CD4-positive, alpha-beta T cell treated with Interleukin-15 for 4 hours (primary cell): Measurements from ENCODE around the gene PAPPA.

Experiments used
- DNase-seq: peaks from one replicate; pipeline ENCODE4 v3.0.0-alpha.2; 2020; ENCODE audit warnings: low spot score

PAPPA gene

DNA sequence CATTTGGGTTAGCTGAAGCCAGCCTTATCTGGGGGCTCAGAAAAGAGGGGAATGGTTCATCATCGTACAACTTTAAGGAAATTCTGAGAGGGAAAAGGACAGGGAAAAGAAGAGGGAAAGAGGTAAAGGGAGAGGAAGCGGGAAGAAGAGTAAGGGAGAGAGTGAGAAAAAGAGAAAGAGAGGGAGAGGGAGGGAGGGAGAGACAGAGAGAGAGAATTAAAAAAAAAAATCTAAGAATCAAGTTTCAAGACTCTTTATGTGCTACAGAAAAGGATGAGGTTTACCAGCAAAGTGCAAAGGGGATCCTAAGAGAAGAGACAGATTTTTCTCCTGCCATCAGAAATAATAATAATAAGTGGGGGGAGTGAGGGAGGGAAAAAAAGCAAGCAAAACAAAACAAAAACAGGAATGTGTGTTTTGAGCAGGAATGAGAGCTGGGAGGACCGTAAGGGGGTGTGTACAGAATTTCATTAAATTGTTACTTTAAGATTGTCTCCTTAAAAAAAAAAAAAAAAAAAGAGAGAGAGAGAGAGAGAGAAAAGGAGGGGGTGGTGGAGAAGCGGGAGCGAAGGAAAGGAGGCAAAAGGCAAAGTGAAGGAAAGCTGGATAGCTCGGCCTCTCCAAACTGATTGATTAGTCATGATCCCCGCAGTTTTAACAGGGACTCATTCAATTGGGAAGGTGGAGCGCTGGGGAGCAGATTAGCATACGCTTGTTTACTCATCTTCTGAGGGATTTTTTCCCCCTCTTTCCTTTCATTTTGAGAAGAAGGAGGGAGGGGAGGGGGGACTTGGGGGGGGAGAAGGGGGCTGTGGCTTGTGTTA is 438 bp upstream of the PAPPA start:
- DNase-seq, result no peak

DNA sequence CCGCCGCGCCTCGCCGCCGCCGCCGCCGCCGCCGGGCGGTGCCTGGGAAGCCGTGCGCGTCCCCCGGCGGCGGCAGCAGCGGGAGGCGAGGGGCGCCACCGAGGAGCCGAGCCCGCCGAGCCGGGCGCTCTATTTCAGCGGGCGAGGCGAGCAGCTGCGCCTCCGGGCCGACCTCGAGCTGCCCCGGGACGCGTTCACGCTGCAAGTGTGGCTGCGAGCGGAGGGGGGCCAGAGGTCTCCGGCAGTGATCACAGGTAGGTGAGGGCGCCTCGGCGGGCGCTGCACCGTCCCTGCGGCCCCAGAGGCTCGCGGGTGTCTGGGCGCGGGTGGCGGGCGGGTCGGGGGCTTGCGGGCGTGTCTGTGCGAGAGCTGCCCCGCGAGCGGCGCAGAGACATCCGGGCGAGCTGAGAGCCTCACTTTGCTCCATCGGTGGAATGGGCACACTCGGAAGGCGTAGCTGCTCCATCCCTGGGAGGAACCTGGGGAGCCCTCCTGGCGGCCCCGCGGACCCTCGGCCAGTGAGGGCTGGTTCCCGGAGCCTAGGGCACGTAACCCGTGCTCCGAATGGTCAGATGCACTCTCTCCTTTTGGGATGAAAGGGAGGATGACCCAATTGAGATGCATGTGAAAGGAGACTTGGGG is 864 bp downstream of the PAPPA start:
- DNase-seq, result no peak

DNA sequence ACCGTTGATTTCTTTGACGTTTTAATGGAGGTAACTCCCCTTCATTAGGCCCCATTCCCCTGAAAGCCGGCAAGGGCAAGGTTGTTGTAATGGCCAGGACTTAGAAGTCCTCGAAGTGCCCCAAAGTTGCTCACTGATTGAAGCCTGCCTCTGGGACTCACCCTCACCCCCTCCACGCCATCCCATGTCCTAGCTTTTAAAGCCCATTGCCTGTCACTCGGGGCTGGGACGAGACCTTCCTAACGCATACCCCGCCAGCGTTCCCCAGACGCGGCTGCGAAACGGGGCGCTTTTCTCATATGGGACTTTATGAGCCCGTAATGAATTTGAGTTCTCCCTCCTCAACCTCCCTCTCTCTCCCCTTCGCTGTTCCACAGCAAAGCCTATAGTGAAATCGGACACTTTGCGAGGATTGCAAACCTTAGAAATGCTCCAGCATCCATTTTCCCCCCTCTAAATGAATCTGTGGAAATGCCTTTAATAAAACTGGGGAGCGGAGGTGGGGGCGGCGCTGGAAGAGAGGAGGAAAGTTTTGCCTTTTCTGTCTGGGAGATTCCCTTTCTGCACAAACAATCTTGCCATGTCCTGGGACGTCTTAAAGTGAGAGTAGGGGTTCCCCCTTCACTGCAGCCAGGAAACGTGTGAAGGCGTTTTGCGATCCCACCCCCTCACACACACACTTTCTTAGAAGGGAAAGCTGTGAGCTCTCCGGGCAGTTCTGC is 1.5 kb downstream of the PAPPA start:
- no peak for DNase-seq

DNA sequence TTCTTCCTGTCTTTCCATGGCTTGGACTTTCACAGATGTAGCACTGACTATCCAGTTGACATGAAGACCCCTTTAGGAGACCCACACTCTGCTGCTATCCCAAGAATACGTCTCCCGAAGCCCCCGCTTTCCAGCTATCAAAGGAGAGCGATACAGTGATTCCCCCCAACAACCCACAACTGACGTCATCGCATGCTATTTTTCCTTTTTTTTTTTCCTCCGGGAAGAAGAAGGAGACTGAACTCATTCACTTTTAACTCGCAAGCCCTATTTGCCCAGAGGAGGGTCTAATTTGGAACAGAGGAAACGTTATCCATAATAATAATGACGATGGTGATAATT is 2.1 kb downstream of the PAPPA start:
- DNase-seq, result no peak

DNA sequence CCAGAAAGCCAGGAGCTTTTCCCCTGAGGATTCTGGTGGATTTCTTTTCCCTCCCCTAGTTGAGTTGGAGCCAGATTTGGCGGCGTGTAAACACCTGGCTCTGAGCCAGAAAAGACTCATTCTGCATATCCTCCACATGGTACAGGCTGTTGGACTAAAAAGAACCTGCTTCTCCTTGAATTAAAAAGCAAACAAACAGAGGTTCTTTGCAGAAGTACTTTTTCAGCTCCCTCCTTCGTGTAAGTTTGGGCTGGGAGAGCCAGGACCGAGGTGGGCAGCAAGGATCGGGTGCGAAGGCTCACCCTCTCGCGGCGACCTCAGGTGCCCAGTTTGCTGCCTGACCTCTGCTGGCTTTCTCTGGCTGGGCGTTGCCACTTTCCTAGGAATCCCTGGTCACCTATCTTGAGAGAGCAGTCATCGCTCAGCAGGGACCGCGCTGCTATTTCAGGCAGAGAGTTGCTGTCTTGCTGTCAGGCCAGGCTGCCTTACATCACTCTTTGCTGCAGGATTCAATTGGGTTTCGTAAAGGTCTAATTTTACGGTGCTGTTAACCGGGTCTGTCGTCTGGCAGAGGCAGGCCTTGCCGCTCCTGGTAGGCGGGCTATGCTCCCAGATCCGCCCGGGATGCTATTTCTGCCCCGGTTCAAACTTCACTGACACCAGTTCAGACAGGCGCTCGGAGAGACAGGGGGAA is 3.2 kb downstream of the PAPPA start:
- DNase-seq, result no peak

GRCh38 chr9:116157436-116158138 is 4.0 kb downstream of the PAPPA start:
- no peak for DNase-seq

DNA sequence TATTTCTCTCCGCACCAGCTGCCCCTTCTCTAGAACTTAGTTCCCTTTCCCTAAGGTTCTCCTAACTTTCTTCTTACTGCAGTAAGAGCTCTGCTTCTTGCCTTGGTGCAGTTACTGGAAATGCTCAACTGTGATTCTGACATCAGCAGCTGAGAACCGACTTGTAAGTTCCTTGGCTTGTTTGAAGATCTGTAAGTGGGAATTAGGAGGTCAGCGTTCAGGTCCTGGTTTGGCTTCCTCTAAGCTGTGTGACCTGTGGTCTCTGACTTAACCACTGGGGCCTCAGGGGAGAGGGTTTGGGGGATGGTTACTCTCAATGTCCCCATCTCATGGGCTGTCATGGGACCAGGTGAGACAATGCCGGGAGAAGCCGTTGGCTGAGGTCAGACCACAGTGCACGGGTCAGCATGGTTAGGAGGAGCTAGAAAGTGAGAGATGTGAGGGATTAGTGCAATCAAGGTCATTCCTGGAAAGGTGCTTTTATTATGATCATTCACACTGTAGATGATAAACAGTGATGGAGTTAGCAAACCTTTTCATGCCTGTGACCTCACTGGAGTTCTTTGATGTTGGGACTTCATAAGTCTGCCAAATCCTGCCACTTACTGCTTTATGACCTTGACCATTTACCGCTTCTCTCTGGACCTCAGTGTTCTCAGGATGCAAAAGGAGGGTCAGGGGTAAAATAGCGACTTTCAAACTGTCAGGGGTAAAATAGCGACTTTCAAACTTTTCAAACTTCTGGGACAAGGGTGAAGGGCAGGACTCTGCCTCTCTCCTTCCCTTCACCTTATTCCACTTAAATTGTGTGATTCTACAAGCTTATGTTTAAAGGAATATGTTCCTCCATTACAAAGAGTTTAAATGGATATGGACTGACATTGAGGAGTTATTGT is 7.3 kb downstream of the PAPPA start:
- no peak for DNase-seq

DNA sequence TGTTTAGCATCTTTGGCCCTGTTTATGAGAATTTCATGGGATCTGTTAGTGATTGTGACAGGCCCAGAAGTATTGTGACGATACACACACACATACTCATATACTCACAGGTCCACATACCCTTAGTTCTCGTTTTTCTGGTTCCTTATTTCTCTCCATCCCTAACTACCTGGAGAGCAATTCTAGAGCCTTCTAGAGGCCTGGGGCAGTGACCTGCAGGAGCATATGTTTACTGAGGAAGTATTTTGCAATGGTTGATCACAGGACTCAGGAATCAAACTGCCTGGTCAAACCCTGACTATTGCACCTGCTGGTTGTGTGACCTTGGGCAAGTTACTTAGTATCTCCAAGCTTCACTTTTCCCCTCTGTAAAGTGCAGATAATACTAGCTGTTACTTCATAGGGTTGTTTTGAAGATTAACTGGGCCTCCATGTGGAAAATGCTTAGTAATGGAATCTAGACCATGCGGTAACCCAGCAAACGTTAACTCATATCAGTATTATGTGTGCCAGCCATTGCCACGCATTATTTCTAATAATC is 8.7 kb downstream of the PAPPA start:
- no peak for DNase-seq

DNA sequence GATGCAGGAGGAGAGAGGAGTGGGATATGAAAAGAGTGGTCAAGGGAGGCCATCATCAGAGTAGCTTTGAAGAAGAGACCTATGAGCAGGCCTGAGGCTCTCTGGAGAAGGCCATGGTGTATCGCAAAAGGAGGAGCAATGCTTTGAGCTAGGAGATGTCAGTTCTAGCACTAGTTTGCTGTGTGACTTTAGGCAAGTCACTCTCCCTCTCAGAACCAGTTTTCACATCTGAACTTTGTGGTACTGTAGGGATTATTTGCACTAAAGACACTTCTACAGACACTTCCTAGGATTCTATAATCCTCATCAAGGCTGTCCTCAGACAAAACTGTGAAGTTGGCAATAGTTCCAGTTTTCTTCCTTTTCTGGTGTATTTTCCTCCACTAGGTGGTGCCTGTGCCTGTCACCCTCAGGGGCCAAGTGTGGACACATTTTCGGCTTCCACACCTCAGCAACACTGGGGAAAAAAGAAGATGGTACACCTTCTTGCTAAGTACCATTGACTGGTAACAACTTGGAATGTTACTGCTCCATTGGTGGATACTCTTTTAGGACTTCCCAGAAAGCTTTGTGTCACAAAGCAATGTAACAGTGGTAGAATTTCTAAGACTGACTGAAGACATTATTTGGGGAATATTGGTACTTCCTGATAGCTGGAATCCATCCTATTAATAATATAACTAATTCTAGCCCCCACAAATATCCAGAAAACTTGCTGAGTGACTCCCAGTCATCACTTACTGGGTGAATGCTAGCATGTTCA is 9.9 kb downstream of the PAPPA start:
- no peak for DNase-seq

DNA sequence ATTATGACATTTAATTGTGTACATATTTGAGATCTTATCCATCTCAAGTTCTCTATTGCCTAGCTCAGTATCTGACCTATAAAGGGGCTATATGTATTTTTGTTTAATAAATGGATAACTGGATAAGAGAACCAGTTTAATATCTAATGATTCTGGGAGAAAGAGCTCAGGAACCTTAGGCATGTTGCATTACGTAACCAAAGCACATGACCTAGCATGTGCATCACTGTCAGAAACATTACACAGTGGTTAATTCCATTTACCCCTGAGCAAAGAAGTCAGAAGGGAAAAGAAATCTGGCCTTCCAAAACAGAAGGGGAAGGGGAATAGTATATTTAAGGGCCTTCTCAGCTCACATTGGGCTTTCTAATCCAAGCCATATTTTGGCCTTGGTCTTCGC is 12.3 kb downstream of the PAPPA start:
- no peak for DNase-seq

- no peak for DNase-seq
These were observed 13.1 kb downstream of the PAPPA start for GRCh38 chr9:116166713-116167112.

- DNase-seq, result no peak
These were observed 14.6 kb downstream of the PAPPA start for GRCh38 chr9:116168231-116168630.

- DNase-seq, result no peak
These were observed 18.6 kb downstream of the PAPPA start for GRCh38 chr9:116172216-116172615.

DNA sequence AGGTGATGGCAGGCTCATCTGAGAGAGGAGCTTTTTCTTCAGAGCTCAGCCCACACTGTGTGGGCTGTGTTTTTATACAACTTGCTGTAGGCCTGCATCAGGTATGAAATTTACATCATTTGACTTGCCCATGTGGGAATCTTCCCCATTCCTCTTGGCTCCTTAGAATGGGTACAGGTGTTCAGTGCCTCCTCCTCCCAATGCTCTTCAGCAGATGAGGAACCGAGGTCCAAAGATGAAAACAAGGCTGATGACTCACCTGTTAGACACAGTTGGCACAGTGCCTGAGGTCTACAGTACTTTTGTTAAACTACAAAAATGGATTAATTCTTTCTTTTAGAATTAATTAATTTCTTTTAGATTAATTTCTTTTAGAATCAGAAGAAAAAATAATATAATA is 20.8 kb downstream of the PAPPA start:
- no peak for DNase-seq

DNA sequence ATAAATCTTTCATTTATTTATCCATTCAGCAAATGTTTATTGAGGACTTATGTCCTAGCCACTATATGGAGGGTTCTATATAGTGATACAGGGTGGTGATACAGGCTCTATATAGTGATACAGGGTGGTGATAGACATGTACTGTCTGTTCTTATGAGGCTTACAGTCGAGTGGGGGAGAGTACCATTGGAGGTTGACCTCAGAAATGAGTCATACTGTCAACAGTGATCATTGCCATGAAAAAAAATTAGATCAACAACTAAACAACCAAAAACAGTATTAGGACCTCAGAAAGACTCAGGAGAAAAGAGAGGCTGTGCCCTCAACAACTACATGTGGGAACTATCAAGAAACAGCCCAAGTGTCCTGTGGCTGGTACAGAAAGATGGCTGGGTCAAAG is 22.0 kb downstream of the PAPPA start:
- no peak for DNase-seq

GRCh38 chr9:116178481-116179211 is 25.1 kb downstream of the PAPPA start:
- DNase-seq, result no peak

GRCh38 chr9:116179568-116179967 is 26.0 kb downstream of the PAPPA start:
- DNase-seq, result no peak

DNA sequence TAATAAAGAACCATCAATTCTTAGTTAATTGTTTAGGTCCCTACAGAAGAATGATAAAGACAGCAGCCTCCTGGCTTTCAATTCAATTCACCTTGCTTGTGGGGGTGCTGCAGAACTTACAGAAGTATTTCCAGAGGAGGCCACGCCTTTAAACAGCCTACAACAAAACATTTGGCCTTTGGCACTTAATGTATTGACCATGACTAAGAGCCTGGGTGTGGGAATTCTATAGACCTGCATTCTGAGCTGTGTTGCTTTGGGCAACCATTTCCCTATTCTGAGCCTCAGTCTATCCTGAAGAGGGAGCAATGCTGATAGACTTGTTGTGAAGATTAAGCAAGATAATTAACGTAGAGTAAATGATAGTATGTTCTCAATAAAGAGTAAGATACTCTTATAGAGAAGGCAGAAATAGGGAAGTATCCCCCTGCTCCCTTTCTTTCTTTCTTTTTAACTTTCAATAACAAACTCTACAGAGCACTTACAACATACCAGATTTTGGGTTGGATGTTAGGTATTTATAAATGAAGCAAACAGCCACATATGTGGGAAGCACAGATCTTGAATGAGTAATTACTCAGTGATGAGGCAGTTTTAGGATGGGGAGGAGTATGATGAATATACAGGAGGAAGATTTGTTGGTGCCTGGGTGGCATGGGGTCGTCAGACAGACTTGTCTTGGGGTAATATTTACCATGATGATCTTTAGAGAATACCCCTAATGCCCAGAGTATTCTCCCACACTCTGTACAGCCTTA is 28.4 kb downstream of the PAPPA start:
- no peak for DNase-seq
